GM19372 (cell line): ENCODE data around the gene SHE.

Experiments
- ATAC-seq: cut with Tn5 transposase; IDR thresholded peaks from one replicate; pipeline ENCODE4 v1.9.1; 2021; ENCODE audit warnings: mild to moderate bottlenecking, low read depth, moderate library complexity; ENCODE audit not compliant: unreplicated experiment

The SHE gene

GRCh38 chr1:154481053-154481452, 21.2 kb downstream of the SHE start:
- ATAC-seq, result no peak

DNA sequence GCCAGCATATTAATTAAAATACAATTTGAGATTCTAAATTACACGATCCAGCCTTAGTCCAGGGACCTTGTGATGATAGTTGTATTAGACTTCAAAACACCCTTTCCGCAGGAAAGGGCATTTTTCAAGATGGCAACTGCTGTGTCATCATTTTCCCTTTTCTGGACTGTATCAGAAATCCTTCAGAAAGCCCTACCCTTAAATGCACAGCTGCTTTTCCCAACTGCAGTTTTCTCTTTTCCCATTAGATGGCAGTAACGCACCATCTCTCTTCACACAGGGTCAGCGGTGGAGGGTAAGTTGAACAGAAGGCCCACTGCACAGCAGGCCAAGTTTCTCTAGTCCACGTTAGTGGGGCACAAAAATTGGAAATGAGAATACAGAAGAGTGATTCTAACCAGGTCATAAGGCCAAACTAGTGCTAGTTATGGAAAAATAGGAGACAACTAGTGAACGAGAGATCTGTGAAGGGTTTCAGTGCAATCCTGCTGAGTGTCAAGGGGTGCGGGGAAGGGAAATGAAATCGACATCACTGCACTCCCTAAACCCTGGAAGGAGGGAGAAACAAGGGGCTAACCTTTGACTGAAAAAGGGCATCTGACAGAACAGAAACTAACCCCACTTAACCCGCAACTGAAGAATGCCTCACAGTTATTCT, 22.3 kb downstream of the SHE start:
- ATAC-seq, result no peak

GRCh38 chr1:154478639-154479038, 23.6 kb downstream of the SHE start:
- no peak for ATAC-seq

GRCh38 chr1:154478013-154478412, 24.2 kb downstream of the SHE start:
- no peak for ATAC-seq

DNA sequence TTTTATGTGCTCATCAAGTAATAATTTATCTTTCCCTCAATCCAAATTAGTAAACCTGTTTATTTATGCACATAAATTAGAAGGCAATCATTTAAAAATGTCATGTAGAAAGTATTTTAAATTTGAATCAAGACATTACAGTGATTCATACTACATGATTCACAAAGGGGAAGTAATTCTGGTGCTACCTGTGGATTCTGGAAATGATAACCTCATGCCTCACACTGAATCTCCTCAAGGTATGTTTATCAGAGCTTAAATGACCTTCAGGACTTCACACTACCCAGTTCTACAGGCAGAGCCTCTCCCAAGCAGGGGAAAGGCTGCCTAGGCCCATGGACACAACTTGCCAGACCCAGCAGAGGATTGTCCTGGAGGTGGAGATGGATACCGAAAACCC, 25.4 kb downstream of the SHE start:
- ATAC-seq, result no peak

GRCh38 chr1:154474802-154475201, 27.4 kb downstream of the SHE start:
- ATAC-seq, result no peak

DNA sequence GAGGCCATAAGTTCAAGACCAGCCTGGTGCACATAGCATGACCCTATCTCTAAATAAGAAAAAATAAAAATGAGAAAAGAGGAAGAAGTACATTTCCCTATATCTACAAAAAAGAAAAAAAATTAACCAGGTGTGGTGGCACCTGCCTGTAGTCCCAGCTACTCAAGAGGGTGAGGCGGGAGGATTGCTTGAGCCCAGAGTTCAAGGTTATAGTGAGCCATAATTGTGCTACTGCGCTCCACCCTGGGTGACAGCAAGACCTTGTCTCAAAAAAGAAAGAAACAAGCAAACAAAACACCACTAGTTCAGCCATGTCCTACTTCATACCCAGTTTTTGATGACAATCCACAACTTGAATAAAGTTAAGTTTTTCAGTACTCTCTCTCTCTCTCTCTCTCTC, 30.9 kb downstream of the SHE start:
- no peak for ATAC-seq

GRCh38 chr1:154469844-154470560, 32.2 kb downstream of the SHE start:
- ATAC-seq, result no peak

DNA sequence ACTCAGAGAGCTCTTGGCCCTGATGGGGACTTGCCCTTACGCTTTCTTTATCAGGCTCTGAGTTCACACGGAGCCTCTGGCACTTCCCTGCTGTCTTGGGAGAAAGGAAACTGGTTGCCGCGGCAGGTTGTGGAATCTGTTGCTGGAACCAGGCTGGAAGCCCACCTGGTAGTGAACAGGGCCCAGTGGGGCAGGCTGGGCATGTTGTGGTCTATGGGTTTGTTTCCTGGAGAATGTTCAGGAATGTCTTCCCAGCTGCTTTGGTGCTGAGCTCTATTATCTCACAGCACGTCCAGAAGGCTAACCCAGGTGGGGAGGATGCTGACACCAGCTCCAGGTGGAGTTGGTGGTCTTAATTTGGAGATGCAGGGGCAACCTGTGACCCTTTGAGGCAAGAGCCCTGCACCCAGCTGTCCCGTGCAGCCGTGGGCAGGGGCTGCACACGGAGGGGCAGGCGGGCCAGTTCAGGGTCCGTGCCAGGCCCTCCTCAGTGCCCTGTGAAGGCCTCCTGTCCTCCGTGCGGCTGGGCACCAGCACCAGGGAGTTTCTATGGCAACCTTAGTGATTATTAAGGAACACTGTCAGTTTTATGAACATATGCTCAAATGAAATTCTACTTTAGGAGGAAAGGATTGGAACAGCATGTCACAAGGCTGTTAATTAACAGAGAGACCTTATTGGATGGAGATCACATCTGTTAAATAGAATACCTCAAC, 33.5 kb downstream of the SHE start:
- ATAC-seq, result no peak

GRCh38 chr1:154467434-154468102, 34.6 kb downstream of the SHE start:
- no peak for ATAC-seq

DNA sequence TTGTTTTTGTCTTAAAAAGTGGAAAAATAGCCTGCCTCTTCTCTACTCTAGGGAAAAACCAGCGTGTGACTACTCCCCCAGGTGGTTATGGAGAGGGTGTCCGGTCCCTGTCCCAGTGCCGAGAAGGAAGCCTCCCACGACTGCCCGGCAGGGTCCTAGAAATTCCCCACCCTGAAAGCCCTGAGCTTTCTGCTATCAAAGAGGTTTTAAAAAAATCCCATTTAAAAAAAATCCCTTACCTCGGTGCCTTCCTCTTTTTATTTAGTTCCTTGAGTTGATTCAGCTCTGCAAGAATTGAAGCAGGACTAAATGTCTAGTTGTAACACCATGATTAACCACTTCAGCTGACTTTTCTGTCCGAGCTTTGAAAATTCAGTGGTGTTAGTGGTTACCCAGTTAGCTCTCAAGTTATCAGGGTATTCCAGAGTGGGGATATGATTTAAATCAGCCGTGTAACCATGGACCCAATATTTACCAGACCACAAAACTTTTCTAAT, 35.2 kb downstream of the SHE start:
- ATAC-seq, result no peak

DNA sequence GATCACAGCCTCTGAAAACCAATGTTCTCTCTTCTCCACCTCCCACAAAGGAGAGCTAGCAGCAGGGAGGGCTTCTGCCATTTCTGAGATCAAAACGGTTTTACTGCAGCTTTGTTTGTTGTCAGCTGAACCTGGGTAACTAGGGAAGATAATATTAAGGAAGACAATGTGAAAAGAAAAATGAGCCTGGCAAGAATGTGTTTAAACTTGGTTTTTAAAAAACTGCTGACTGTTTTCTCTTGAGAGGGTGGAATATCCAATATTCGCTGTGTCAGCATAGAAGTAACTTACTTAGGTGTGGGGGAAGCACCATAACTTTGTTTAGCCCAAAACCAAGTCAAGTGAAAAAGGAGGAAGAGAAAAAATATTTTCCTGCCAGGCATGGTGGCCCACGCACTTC, 36.0 kb downstream of the SHE start:
- ATAC-seq, result no peak

DNA sequence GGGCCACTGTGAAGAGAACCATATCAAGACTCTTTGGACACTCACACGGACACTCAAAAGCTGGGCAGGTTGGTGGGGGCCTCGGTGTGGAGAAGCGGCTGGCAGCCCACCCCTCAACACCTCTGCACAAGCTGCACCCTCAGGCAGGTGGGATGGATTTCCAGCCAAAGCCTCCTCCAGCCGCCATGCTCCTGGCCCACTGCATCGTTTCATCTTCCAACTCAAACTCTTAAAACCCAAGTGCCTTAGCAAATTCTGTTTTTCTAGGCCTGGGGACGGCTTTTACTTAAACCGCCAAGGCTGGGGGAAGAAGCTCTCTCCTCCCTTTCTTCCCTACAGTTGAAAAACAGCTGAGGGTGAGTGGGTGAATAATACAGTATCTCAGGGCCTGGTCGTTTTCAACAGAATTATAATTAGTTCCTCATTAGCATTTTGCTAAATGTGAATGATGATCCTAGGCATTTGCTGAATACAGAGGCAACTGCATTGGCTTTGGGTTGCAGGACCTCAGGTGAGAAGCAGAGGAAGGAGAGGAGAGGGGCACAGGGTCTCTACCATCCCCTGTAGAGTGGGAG, 36.5 kb downstream of the SHE start:
- ATAC-seq, result no peak

GRCh38 chr1:154463512-154463990, 38.7 kb downstream of the SHE start:
- ATAC-seq, result no peak

DNA sequence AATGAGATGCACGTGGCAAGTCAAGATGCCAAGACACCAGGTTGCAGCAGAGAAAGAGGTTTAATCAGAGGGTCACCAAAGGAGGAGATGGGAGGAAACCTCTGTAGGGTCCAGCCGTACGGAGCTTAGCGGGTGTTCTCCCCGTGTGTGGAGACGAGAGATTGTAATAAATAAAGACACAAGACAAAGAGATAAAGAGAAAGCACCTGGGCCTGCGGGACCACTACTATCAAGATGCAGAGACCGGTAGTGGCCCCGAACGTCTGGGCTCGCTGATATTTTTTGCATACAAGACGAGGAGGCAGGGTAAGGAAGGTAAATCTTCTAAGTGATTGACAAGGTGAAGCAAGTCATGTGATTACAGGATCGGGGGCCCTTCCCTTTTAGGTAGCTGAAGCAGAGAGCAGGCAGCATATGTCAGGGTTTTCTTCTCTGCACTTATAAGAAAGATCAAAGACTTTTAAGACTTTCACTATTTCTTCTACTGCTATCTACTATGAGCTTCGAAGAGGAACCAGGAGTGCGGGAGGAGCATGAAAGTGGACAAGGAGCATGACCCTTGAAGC, 41.4 kb downstream of the SHE start:
- no peak for ATAC-seq

DNA sequence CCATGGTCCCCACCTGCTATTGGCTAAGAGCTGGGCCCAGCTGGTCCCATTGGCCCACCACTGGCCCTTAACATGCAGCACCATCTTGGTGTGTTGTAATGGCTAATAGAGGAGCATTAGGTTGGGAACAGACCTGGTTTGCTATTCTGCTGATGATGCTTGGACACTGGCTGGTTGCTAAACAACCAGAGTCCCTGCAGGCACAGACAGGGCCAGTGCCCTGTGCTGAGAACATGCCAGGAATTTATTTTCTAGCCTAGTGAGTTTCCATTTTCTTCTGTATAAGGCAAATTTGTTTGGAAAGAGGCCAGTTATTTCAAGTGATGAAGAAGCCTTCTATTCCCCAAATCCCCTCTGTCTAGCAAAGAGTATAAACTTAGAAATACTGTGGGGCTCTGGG, 43.1 kb downstream of the SHE start:
- ATAC-seq, result no peak

GRCh38 chr1:154456631-154457030, 45.6 kb downstream of the SHE start:
- no peak for ATAC-seq

DNA sequence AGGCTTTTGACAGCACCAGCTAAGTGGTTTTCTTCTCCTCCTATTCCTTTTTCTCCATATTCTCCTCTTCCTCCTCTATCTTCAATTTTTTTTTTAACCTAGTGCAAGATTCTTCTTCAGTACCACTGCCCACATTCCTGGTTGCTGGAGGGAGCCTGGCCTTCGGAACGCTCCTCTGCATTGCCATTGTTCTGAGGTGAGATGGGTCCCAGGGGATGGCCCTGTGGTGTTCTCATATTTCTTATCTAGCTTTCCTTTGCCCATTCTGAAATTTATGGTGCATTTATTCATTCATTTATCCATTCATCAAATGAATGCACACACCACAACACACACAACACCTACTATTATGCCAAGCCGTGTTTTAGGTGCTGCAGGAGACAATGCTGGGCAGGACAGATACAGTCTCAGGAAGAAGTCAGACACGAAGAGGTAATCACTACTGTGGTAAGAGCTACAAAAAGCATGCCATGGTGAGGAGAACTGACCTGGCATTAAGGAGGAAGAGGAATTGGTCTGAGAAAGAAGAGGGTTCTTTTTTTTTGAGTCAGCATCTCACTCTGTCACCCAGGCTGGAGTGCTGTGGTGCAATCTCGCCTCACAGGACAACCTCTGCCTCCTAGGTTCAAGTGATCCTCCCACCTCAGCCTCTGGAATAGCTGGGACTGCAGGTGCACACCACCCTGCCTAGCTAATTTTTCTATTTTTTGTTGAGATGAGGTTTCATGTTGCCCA, 47.7 kb downstream of the SHE start:
- no peak for ATAC-seq

DNA sequence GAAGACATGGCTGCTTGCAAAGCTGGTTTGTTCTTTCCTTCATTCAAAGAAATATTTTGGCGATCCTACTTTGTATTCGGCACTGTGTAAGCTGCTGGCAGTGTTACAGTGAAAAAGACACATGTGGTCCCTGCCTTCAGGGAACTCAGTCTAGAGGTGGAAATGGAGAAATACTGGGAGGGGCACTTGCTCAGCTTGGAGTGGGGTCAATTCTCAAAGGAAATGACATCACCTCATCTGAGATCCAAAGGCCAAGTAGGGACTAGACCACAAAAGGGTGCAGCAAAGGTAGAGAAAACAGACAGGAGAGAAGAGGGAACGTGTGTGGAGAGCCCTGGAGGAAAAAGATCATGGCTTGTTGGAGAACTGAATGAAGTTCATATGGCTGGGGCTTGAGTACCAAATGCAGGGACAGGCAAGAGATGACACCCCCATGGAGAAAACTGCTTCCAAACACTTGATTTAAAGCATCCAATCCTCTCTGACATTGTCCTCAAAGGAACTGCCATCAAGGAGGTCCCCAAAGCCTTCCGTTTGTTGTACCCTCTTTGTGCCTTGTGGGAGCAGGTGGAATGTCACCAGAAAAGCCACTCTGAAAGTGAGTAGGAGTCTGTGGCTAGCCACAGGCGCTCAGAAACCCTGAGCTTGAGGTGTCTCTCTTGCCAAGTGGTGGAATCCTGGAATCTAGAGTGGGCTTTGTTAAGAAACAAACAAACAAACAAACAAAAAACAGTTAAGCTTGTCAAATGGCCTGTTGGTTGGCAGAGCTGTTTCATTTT, 48.4 kb downstream of the SHE start:
- no peak for ATAC-seq
